OCI-LY1 (cell line): ENCODE results near the gene VPS4A.

ENCODE experiments used
- H2AFZ ChIP-seq: fragments of 200-600 bp; sonication (generic), shearing (Covaris generic); 2 replicates; pipeline ENCODE4 v1.6.0; 2014; ENCODE audit warnings: antibody characterized with exemption, mild to moderate bottlenecking, low read length
- H3F3A ChIP-seq: fragments of 200-600 bp; sonication (generic), shearing (Covaris generic); 2 replicates; pipeline ENCODE4 v1.6.0; 2014; ENCODE audit warnings: mild to moderate bottlenecking, antibody characterized with exemption, low read length, moderate library complexity; ENCODE audit not compliant: insufficient read depth
- H3K27ac ChIP-seq: fragments of 200-600 bp; sonication (generic); 2 replicates; pipeline ENCODE4 v1.5.1; 2014; ENCODE audit warnings: low read length, mixed run types, mild to moderate bottlenecking, low read depth; ENCODE audit not compliant: poor library complexity, severe bottlenecking
- H3K27me3 ChIP-seq: fragments of 200-600 bp; sonication (generic); 2 replicates; pipeline ENCODE4 v1.6.0; 2014; ENCODE audit warnings: antibody characterized with exemption, mild to moderate bottlenecking, low read length, moderate library complexity; ENCODE audit not compliant: insufficient read depth
- H3K36me3 ChIP-seq: fragments of 200-600 bp; sonication (generic); 2 replicates; pipeline ENCODE4 v1.6.1; 2014; ENCODE audit warnings: mild to moderate bottlenecking, antibody characterized with exemption, low read length, moderate library complexity, mixed read lengths; ENCODE audit not compliant: insufficient read depth
- H3K4me1 ChIP-seq: fragments of 200-600 bp; sonication (generic); 2 replicates; pipeline ENCODE4 v1.5.1; 2014; ENCODE audit warnings: mild to moderate bottlenecking, low read length, moderate library complexity; ENCODE audit not compliant: insufficient read depth, severe bottlenecking
- H3K4me2 ChIP-seq: fragments of 200-600 bp; sonication (generic), shearing (Covaris generic); 2 replicates; pipeline ENCODE4 v1.6.1; 2014; ENCODE audit warnings: low read length
- H3K4me3 ChIP-seq: fragments of 200-600 bp; sonication (generic); 2 replicates; pipeline ENCODE4 v1.5.1; 2014; ENCODE audit warnings: low read length, low read depth, mild to moderate bottlenecking, mixed read lengths; ENCODE audit not compliant: poor library complexity, severe bottlenecking
- H3K79me2 ChIP-seq: fragments of 200-600 bp; shearing (Covaris generic); 2 replicates; pipeline ENCODE4 v1.6.1; 2016; ENCODE audit warnings: mixed run types, low read length, mixed read lengths; ENCODE audit not compliant: insufficient read depth
- H3K9ac ChIP-seq: fragments of 200-600 bp; sonication (generic), shearing (Covaris generic); 2 replicates; pipeline ENCODE4 v1.6.1; 2014; ENCODE audit warnings: mild to moderate bottlenecking, low read length, mixed read lengths
- H3K9me2 ChIP-seq: fragments of 200-600 bp; sonication (generic), shearing (Covaris generic); 2 replicates; pipeline ENCODE4 v1.6.1; 2014; ENCODE audit warnings: low read depth, mild to moderate bottlenecking, low read length, mixed read lengths
- H3K9me3 ChIP-seq: fragments of 200-600 bp; shearing (Covaris generic); 2 replicates; pipeline ENCODE4 v1.6.1; 2014; ENCODE audit warnings: low read length, mixed read lengths
- H4K20me1 ChIP-seq: fragments of 200-600 bp; sonication (generic), shearing (Covaris generic); 2 replicates; pipeline ENCODE4 v1.6.0; 2016; ENCODE audit warnings: mild to moderate bottlenecking, low read length; ENCODE audit not compliant: insufficient read depth
- EZH2 ChIP-seq: fragments of 200-600 bp; sonication (generic), shearing (Covaris generic); IDR thresholded peaks from 2 replicates; pipeline ENCODE4 v1.8.0; 2017; ENCODE audit warnings: borderline replicate concordance, mixed run types, mild to moderate bottlenecking, antibody characterized with exemption, low read length, moderate library complexity, mixed read lengths
- TF ChIP-seq, protein P1 (sequence below): fragments of 200-600 bp; sonication (generic), shearing (Covaris generic); IDR thresholded peaks from 2 replicates; pipeline ENCODE4 v1.5.1; 2017; ENCODE audit warnings: mild to moderate bottlenecking, antibody characterized with exemption, low read length, moderate library complexity, mixed read lengths

Gene VPS4A

DNA sequence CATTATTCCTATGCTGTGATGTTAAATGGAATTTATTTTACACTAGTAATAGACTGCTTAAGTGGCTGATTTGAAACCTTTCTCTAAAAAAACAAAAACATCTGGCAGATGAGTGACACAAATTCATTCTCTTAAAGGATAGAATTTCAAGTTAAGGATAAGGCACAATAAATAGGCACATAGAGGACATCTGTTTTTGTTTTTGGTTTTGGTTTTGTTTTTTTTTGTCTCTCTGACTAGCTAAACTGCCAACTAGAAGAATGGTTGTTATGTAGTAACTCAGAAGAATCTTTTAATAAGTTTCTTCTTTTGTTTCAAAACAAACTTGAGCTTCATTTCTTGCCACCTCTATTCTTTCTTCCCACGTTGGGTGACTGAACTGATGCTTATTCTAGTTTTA is 5.1 kb upstream of the VPS4A start:
- no peaks in the 10 kb centered on the region for H4K20me1 ChIP-seq
- no peaks in the 10 kb centered on the region for H3K9me2 ChIP-seq
- H2AFZ ChIP-seq, result no peak overlapping the region
- no peak overlapping the region for H3K4me2 ChIP-seq
- H3K9me3 ChIP-seq, result no peaks in the 10 kb centered on the region
- no peaks in the 10 kb centered on the region for H3K79me2 ChIP-seq
- H3K27me3 ChIP-seq, result no peaks in the 10 kb centered on the region
- no peaks in the 10 kb centered on the region; the same call in 1 of the 2 replicates for H3F3A ChIP-seq
- no peak overlapping the region for H3K9ac ChIP-seq
- peaks cover 13% of the 10 kb centered on the region for H3K4me1 ChIP-seq
- no peak overlapping the region for H3K4me3 ChIP-seq
- no peak overlapping the region for H3K27ac ChIP-seq
- peaks cover 20% of the 10 kb centered on the region; the same call in 1 of the 2 replicates for H3K36me3 ChIP-seq
- TF ChIP-seq, protein P1, sequence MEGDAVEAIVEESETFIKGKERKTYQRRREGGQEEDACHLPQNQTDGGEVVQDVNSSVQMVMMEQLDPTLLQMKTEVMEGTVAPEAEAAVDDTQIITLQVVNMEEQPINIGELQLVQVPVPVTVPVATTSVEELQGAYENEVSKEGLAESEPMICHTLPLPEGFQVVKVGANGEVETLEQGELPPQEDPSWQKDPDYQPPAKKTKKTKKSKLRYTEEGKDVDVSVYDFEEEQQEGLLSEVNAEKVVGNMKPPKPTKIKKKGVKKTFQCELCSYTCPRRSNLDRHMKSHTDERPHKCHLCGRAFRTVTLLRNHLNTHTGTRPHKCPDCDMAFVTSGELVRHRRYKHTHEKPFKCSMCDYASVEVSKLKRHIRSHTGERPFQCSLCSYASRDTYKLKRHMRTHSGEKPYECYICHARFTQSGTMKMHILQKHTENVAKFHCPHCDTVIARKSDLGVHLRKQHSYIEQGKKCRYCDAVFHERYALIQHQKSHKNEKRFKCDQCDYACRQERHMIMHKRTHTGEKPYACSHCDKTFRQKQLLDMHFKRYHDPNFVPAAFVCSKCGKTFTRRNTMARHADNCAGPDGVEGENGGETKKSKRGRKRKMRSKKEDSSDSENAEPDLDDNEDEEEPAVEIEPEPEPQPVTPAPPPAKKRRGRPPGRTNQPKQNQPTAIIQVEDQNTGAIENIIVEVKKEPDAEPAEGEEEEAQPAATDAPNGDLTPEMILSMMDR, result no peak
- no peak for TF ChIP-seq EZH2

DNA sequence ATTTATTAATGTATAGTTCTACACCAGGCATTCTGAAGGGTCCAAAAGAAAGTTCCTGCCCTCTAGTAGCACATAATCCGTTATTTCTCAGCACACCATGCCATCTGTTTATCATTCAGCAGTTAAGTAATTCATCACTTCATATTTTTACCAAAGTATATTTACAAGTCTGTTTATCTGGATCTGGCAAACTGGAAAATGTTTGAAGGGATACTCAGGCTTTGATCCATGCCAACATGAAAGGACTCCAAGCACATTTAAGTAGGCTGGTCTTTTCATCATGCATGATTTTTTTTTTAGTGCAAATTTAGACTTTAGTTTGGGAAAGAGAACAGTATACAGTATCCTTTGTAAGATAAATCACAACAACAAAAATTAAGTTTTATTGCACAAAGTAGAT is 4.1 kb upstream of the VPS4A start:
- peaks cover 13% of the 10 kb centered on the region for H3K4me1 ChIP-seq
- no peaks in the 10 kb centered on the region; the same call in 1 of the 2 replicates for H3F3A ChIP-seq
- H3K9me3 ChIP-seq, result no peaks in the 10 kb centered on the region
- no peak overlapping the region for H3K27ac ChIP-seq
- H3K9ac ChIP-seq, result no peak overlapping the region
- no peak overlapping the region for H3K4me3 ChIP-seq
- no peaks in the 10 kb centered on the region for H3K9me2 ChIP-seq
- H3K36me3 ChIP-seq, result peaks cover 11% of the 10 kb centered on the region; the same call in 1 of the 2 replicates
- H4K20me1 ChIP-seq, result no peaks in the 10 kb centered on the region
- H2AFZ ChIP-seq, result no peak overlapping the region
- peaks cover 4% of the 10 kb centered on the region for H3K79me2 ChIP-seq
- TF ChIP-seq EZH2, result no peak
- TF ChIP-seq, protein P1, result no peak
- H3K27me3 ChIP-seq, result no peaks in the 10 kb centered on the region
- no peak overlapping the region for H3K4me2 ChIP-seq

DNA sequence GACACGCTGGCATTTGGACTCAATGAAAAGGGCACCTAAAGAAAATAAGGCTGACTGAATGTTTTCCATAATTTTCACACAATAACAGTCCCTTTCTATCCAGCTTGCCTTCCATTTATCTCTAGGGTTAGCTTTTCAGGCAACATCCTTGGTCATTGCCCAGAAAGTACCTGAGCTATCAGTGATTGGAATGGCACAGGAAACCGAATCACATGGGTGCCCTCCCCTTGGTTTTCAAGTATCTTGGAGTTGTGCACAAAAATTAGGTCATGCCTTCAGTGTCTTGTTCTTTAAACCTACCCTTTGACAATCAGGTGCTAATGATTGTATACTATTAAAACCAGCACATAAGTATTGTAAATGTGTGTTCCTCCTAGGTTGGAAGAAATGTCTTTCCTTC is 3.3 kb upstream of the VPS4A start:
- peaks cover 8% of the 10 kb centered on the region for H3K79me2 ChIP-seq
- no peak overlapping the region for H3K4me3 ChIP-seq
- H3K9ac ChIP-seq, result no peak overlapping the region
- H3F3A ChIP-seq, result no peaks in the 10 kb centered on the region; the same call in 1 of the 2 replicates
- H3K27me3 ChIP-seq, result no peaks in the 10 kb centered on the region
- peaks cover 10% of the 10 kb centered on the region for H3K4me1 ChIP-seq
- H2AFZ ChIP-seq, result no peak overlapping the region
- no peak overlapping the region for H3K4me2 ChIP-seq
- no peaks in the 10 kb centered on the region for H3K9me2 ChIP-seq
- no peak for TF ChIP-seq EZH2
- TF ChIP-seq, protein P1, result no peak
- H3K27ac ChIP-seq, result no peak overlapping the region
- peaks cover 11% of the 10 kb centered on the region; the same call in 1 of the 2 replicates for H3K36me3 ChIP-seq
- no peaks in the 10 kb centered on the region for H4K20me1 ChIP-seq
- H3K9me3 ChIP-seq, result no peaks in the 10 kb centered on the region
